Measurements from ENCODE around the gene IGLL5. TPM values are rescaled to one million over a fixed set of nuclear protein-coding genes. Genes with fewer than 3 reads are reported as not detected.

The IGLL5 gene
- total and polyA plus RNA-seq, 2 of the 13 experiments (the other 11 are each of a cell fraction or from before 2014, with no cell fraction given), result not detected

DNA sequence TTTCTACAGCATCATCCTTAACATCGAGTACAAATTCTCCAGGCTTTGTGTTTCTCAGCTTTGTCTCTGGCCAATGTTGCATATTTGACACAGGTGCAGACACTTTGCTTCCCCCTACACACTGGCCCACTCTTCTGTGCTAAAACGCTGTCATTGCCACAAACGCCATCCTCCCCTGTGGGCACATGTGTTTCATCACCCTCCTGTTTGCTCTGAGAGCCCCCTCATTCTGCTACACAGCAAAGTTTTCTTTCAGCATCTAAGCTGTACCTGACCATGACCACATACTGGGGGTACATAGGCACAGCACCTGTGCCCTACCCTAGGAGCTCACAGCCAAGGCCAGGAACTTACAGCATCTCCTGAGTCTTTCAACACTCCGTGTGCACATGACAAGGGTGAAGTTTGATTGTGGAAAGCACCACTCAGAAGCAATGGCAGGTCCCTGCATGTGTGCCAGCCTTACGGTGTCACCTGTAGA lies 7.9 kb upstream of the IGLL5 start (continued):
- TF ChIP-seq, protein P1, sequence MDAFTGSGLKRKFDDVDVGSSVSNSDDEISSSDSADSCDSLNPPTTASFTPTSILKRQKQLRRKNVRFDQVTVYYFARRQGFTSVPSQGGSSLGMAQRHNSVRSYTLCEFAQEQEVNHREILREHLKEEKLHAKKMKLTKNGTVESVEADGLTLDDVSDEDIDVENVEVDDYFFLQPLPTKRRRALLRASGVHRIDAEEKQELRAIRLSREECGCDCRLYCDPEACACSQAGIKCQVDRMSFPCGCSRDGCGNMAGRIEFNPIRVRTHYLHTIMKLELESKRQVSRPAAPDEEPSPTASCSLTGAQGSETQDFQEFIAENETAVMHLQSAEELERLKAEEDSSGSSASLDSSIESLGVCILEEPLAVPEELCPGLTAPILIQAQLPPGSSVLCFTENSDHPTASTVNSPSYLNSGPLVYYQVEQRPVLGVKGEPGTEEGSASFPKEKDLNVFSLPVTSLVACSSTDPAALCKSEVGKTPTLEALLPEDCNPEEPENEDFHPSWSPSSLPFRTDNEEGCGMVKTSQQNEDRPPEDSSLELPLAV (CRISPR knock-in tag; conservative IDR thresholded peaks at IDR 0.05; ENCODE audit: low read depth), result no peak
- TF ChIP-seq DPF2 (CRISPR knock-in tag; IDR thresholded peaks at IDR 0.05; ENCODE audit: borderline replicate concordance, low read depth), result no peak
- no peak for TF ChIP-seq ZNF432 (CRISPR knock-in tag; IDR thresholded peaks at IDR 0.05; ENCODE audit: borderline replicate concordance)
- TF ChIP-seq ZNF615 (CRISPR knock-in tag; IDR thresholded peaks at IDR 0.05; ENCODE audit: borderline replicate concordance), result no peak
- TF ChIP-seq TEAD3 (CRISPR knock-in tag; optimal IDR thresholded peaks at IDR 0.05; ENCODE audit: borderline replicate concordance), result no peak
- TF ChIP-seq ZNF282 (IDR thresholded peaks at IDR 0.05; ENCODE audit: partially characterized antibody), result no peak
- no peak for TF ChIP-seq SP1 (IDR thresholded peaks at IDR 0.05)
- TF ChIP-seq SP1 (CRISPR knock-in tag; IDR thresholded peaks at IDR 0.05), result no peak
- TF ChIP-seq PAF1 (CRISPR knock-in tag; IDR thresholded peaks at IDR 0.05), result no peak

DNA sequence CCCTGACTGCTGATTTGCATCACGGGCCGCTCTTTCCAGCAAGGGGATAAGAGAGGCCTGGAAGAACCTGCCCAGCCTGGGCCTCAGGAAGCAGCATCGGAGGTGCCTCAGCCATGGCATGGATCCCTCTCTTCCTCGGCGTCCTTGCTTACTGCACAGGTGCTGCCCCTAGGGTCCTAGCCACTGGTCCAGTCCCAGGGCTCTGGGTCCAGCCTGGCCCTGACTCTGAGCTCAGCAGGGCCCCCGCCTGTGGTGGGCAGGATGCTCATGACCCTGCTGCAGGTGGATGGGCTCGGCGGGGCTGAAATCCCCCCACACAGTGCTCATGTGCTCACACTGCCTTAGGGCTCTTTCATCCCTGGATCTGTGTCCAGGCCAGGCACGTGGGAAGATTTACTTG lies 7.0 kb upstream of the IGLL5 start:
- FAIRE-seq, result no peak
- WGBS (ENCODE audit: low lambda C conversion rate), result 0% methylated on average over 4 of the region's 9 CpGs
- Histone ChIP-seq H3K4me1 (ENCODE audit: insufficient read depth, low read length) (no peaks in the 10 kb centered on the region), H3K4me3 (replicated peaks in 1 of 3; ENCODE audit: insufficient read depth in 1 of 3, low read depth in 2 of 3, low read length in 3 of 3) (no peak overlapping the region), H2AFZ (ENCODE audit: low read length) (no peak overlapping the region), H3K27ac (ENCODE audit: extremely low read length, insufficient read depth, low read length) (no peak overlapping the region), H3K79me2 (ENCODE audit: insufficient read depth, low read length) (no peaks in the 10 kb centered on the region), H3K9me3 (ENCODE audit: low read length) (no peaks in the 10 kb centered on the region), H4K20me1 (ENCODE audit: insufficient read depth, low read length) (no peaks in the 10 kb centered on the region), H3K4me2 (ENCODE audit: low read depth, low read length) (no peak overlapping the region), H3K36me3 (replicated peaks in 1 of 2; ENCODE audit: control insufficient read depth in 1 of 2, insufficient read depth in 2 of 2, low read length in 2 of 2) (no peaks in the 10 kb centered on the region), H3K9ac (ENCODE audit: insufficient read depth, low read depth, low read length) (no peak overlapping the region), H3K27me3 (ENCODE audit: control insufficient read depth in 1 of 2, insufficient read depth in 2 of 2, low read length in 2 of 2) (peaks cover 0 to 20% of the 10 kb centered on the region in 2 experiments; a peak in 3 of 5 replicates)
- in situ Hi-C loops (cut with HindIII; ENCODE audit: extremely low pct_ligation_motif_present, low pct_unique_long_range_greater_than_20kb), result loop anchor here (5.0 to 10.0 kb wide), 2 partner anchors 33 to 126 kb away; no protein-coding TSS in a partner anchor
- ChIA-PET CTCF (ENCODE audit: low intra/inter-chr PET ratio, low total read pairs) (no interaction called here), POLR2A (no interaction called here)
- no peak for ATAC-seq
- no TSS peak for BruUV-seq (replicated peaks)
- DNase-seq (ENCODE audit: low spot score), result no peak
- intact Hi-C loops (cut with micrococcal nuclease; ENCODE audit: unreplicated experiment), result no loop called here
- TF ChIP-seq SCMH1 (CRISPR knock-in tag; IDR thresholded peaks at IDR 0.05; ENCODE audit: borderline replicate concordance) (no peak), HDAC2 (CRISPR knock-in tag; IDR thresholded peaks at IDR 0.05) (no peak), EZH2 (conservative IDR thresholded peaks at IDR 0.05; ENCODE audit: low read depth, low read length) (no peak), ARNT (IDR thresholded peaks at IDR 0.05) (no peak), GZF1 (CRISPR knock-in tag; IDR thresholded peaks at IDR 0.05) (no peak), HOXA3 (CRISPR knock-in tag; IDR thresholded peaks at IDR 0.05) (no peak), GABPB1 (CRISPR knock-in tag; IDR thresholded peaks at IDR 0.05) (no peak), GPN1 (CRISPR knock-in tag; IDR thresholded peaks at IDR 0.05; ENCODE audit: borderline replicate concordance) (no peak), POLR2AphosphoS5 (IDR thresholded peaks at IDR 0.05; ENCODE audit: low read depth, low read length) (no peak), ZNF572 (CRISPR knock-in tag; IDR thresholded peaks at IDR 0.05) (no peak), ZNF496 (CRISPR knock-in tag; IDR thresholded peaks at IDR 0.05; ENCODE audit: insufficient replicate concordance) (no peak)
- TF ChIP-seq, protein P2, sequence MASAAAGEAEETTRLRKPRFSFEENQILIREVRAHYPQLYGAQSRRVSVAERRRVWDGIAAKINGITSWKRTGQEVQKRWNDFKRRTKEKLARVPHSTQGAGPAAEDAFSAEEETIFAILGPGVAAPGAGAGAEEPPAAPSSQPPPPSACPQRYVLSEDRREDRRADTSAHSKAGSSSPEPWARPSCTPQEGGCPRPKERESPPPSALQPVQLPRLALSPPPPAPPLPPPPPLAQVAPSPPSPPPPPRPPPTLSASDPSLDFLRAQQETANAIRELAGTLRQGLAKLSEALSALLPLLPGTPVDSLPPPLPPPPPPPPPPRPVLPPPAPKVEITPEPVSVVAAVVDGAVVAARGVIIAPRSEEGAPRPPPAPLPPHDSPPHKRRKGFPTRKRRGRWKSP (CRISPR knock-in tag; IDR thresholded peaks at IDR 0.05), result no peak
